HepG2 (cell line): ENCODE results near the gene C16orf54. TPM values are rescaled to one million over a fixed set of nuclear protein-coding genes. Genes with fewer than 3 reads are reported as not detected.

Source experiments
- ARNT ChIP-seq: fragments of 450-650 bp; IDR thresholded peaks from 2 replicates; pipeline ENCODE4 v1.6.1; 2017
- BORCS8-MEF2B ChIP-seq: sonication (generic); formaldehyde crosslinking; IDR thresholded peaks from 2 replicates; pipeline ENCODE4 v1.8.0; 2022; ENCODE audit warnings: mild to moderate bottlenecking, missing genetic modification reagents
- ELF4 ChIP-seq: sonication (generic); formaldehyde crosslinking; IDR thresholded peaks from 2 replicates; pipeline ENCODE4 v1.5.0; 2020; ENCODE audit warnings: missing genetic modification reagents, mild to moderate bottlenecking, moderate library complexity, borderline replicate concordance
- ETS1 ChIP-seq: sonication (generic); formaldehyde crosslinking; IDR thresholded peaks from 2 replicates; pipeline ENCODE4 v1.4.0; 2020; ENCODE audit warnings: missing genetic modification reagents
- GLI4 ChIP-seq: sonication (generic); formaldehyde crosslinking; IDR thresholded peaks from 2 replicates; pipeline ENCODE4 v1.5.1; 2020; ENCODE audit warnings: missing genetic modification reagents, mild to moderate bottlenecking, moderate library complexity, borderline replicate concordance
- HNF4G ChIP-seq, 2 experiments: sonication (generic) in 1 of 2; formaldehyde crosslinking in 1 of 2; IDR thresholded peaks; 2 replicates each; pipeline versions ENCODE4 v1.4.0 to v1.6.1; 2011 to 2020; ENCODE audit warnings: borderline replicate concordance in 2 of 2, low read depth in 2 of 2, mild to moderate bottlenecking in 2 of 2, low read length in 1 of 2, missing genetic modification reagents in 1 of 2, moderate library complexity in 1 of 2
- KDM4B ChIP-seq: sonication (generic); formaldehyde crosslinking; IDR thresholded peaks from 2 replicates; pipeline ENCODE4 v1.4.0; 2020; ENCODE audit warnings: missing genetic modification reagents
- KLF9 ChIP-seq: IDR thresholded peaks from 2 replicates; pipeline ENCODE4 v1.6.1; 2016; ENCODE audit warnings: low read depth
- KMT2A ChIP-seq: sonication (generic); formaldehyde crosslinking; IDR thresholded peaks from 2 replicates; pipeline ENCODE4 v1.4.0; 2020; ENCODE audit warnings: missing genetic modification reagents
- MAF1 ChIP-seq: sonication (generic); formaldehyde crosslinking; IDR thresholded peaks from 2 replicates; pipeline ENCODE4 v1.5.0; 2020; ENCODE audit warnings: missing genetic modification reagents, borderline replicate concordance
- MLX ChIP-seq: IDR thresholded peaks from 2 replicates; pipeline ENCODE4 v1.6.1; 2016
- MTA3 ChIP-seq: sonication (generic); formaldehyde crosslinking; IDR thresholded peaks from 2 replicates; pipeline ENCODE4 v1.4.0; 2020; ENCODE audit warnings: missing genetic modification reagents
- PHF8 ChIP-seq: sonication (generic); formaldehyde crosslinking; IDR thresholded peaks from 2 replicates; pipeline ENCODE4 v1.5.0; 2020; ENCODE audit warnings: missing genetic modification reagents
- RBFOX2 ChIP-seq: fragments of 200-400 bp; formaldehyde crosslinking; IDR thresholded peaks from 2 replicates; pipeline ENCODE4 v1.6.1; 2017; ENCODE audit warnings: low read depth, mild to moderate bottlenecking, low read length
- RFX5 ChIP-seq: IDR thresholded peaks from 2 replicates; pipeline ENCODE4 v1.6.1; 2011; ENCODE audit warnings: low read depth, low read length, improper control_type of control experiment
- SP140L ChIP-seq: sonication (generic); formaldehyde crosslinking; IDR thresholded peaks from 2 replicates; pipeline ENCODE4 v1.4.0; 2020; ENCODE audit warnings: missing genetic modification reagents, borderline replicate concordance
- STAT6 ChIP-seq: sonication (generic); formaldehyde crosslinking; IDR thresholded peaks from 2 replicates; pipeline ENCODE4 v1.4.0; 2020; ENCODE audit warnings: missing genetic modification reagents, mild to moderate bottlenecking, borderline replicate concordance
- ZFP91 ChIP-seq: sonication (generic); formaldehyde crosslinking; IDR thresholded peaks from 2 replicates; pipeline ENCODE4 v1.9.0; 2022; ENCODE audit warnings: missing genetic modification reagents, mild to moderate bottlenecking, borderline replicate concordance
- ZNF746 ChIP-seq: sonication (generic); formaldehyde crosslinking; IDR thresholded peaks from 2 replicates; pipeline ENCODE4 v1.8.0; 2022; ENCODE audit warnings: mild to moderate bottlenecking, missing genetic modification reagents
- ZNF772 ChIP-seq: sonication (generic); formaldehyde crosslinking; IDR thresholded peaks from 2 replicates; pipeline ENCODE4 v1.5.0; 2020; ENCODE audit warnings: mild to moderate bottlenecking, missing genetic modification reagents
- ZNF784 ChIP-seq: sonication (generic); formaldehyde crosslinking; IDR thresholded peaks from 2 replicates; pipeline ENCODE4 v1.5.1; 2020; ENCODE audit warnings: missing genetic modification reagents, mild to moderate bottlenecking, borderline replicate concordance
- polyA plus RNA-seq, 8 experiments: library from polyadenylated mRNA; depleted of rRNA in 3 of 8; stranded (reverse) in 7 of 8; unstranded in 1 of 8; fragments of >200 nt; fragmentation: Illumina TruSeq in 4 of 8; extraction: Trizol in 4 of 8; gene quantifications; 2 replicates each; pipeline versions ENCODE4 v1.2.1 to v1.2.3, GENCODE V29; 2011 to 2016; ENCODE audit warnings: low read depth in 4 of 8, missing spikeins in 1 of 8, mixed read lengths in 1 of 8; ENCODE audit not compliant: insufficient read depth in 1 of 8
- total RNA-seq, 5 experiments: library from RNA; depleted of rRNA; stranded (reverse); fragments of >200 nt; fragmentation: Illumina TruSeq; extraction: Trizol; gene quantifications; 2 replicates each; pipeline ENCODE4 v1.2.3, GENCODE V29; 2016; ENCODE audit warnings: low read depth in 1 of 5

The C16orf54 gene
- total and polyA plus RNA-seq, 2 of the 13 experiments (the other 11 are each of a cell fraction or from before 2014, with no cell fraction given): not detected

GRCh38 chr16:29784901-29785500 lies 39.2 kb upstream of the C16orf54 start (continued):
- TF ChIP-seq PHF8 (CRISPR knock-in tag) (peak; percentile 60), RFX5 (no peak), ARNT (no peak), MTA3 (CRISPR knock-in tag) (no peak), HNF4G (IDR thresholded peaks at IDR 0.05; ENCODE audit: borderline replicate concordance, low read depth, low read length) (no peak), HNF4G (CRISPR knock-in tag; IDR thresholded peaks at IDR 0.05; ENCODE audit: borderline replicate concordance, low read depth) (no peak), KMT2A (peak; percentile 46; the same call in 1 of the 2 replicates), ZFP91 (CRISPR knock-in tag) (peak; percentile 89), MAF1 (no peak; the same call in 1 of the 2 replicates), ELF4 (CRISPR knock-in tag) (no peak), STAT6 (CRISPR knock-in tag) (no peak), ZNF784 (CRISPR knock-in tag) (peak; percentile 84; the same call in 1 of the 2 replicates), ETS1 (no peak), KDM4B (CRISPR knock-in tag) (0 out of 2 replicates have a peak, but pooled peaks have one; percentile 73), GLI4 (CRISPR knock-in tag) (peak; percentile 78; the same call in 1 of the 2 replicates), BORCS8-MEF2B (CRISPR knock-in tag) (no peak), SP140L (CRISPR knock-in tag) (no peak), ZNF772 (CRISPR knock-in tag) (peak; percentile 46; the same call in 1 of the 2 replicates), RBFOX2 (peak; percentile 56), ZNF746 (CRISPR knock-in tag) (no peak), MLX (CRISPR knock-in tag) (peak; percentile 36; the same call in 1 of the 2 replicates), KLF9 (CRISPR knock-in tag) (no peak)
